Ishikawa (cell line): Measurements from ENCODE around the gene NOX1.

Experiments used
- CEBPB ChIP-seq: IDR thresholded peaks from 2 replicates; pipeline ENCODE4 v1.6.1; 2012
- CREB1 ChIP-seq: IDR thresholded peaks from 2 replicates; pipeline ENCODE4 v1.6.1; 2012; ENCODE audit warnings: low read depth
- EGR1 ChIP-seq: IDR thresholded peaks from 2 replicates; pipeline ENCODE4 v1.6.1; 2012
- EP300 ChIP-seq: IDR thresholded peaks from 2 replicates; pipeline ENCODE4 v1.6.1; 2012; ENCODE audit warnings: borderline replicate concordance
- FOXM1 ChIP-seq: IDR thresholded peaks from 2 replicates; pipeline ENCODE4 v1.6.1; 2012; ENCODE audit warnings: low read depth, borderline replicate concordance
- MAX ChIP-seq: IDR thresholded peaks from 2 replicates; pipeline ENCODE4 v1.6.1; 2012
- NFIC ChIP-seq: IDR thresholded peaks from 2 replicates; pipeline ENCODE4 v1.6.1; 2012
- RAD21 ChIP-seq: IDR thresholded peaks from 2 replicates; pipeline ENCODE4 v1.6.1; 2012; ENCODE audit warnings: low read depth
- REST ChIP-seq: IDR thresholded peaks from 2 replicates; pipeline ENCODE4 v1.6.1; 2012; ENCODE audit warnings: low read depth, mild to moderate bottlenecking
- TAF1 ChIP-seq: IDR thresholded peaks from 2 replicates; pipeline ENCODE4 v1.6.1; 2012; ENCODE audit warnings: low read depth, mild to moderate bottlenecking
- TCF12 ChIP-seq: IDR thresholded peaks from 2 replicates; pipeline ENCODE4 v1.6.1; 2012; ENCODE audit warnings: low read depth
- TEAD4 ChIP-seq: IDR thresholded peaks from 2 replicates; pipeline ENCODE4 v1.6.1; 2012
- YY1 ChIP-seq: IDR thresholded peaks from 2 replicates; pipeline ENCODE4 v1.6.1; 2012; ENCODE audit warnings: low read depth
- ZBTB7A ChIP-seq: IDR thresholded peaks from 2 replicates; pipeline ENCODE4 v1.6.1; 2012; ENCODE audit warnings: low read depth
- TF ChIP-seq, protein P1 (sequence below): IDR thresholded peaks from 2 replicates; pipeline ENCODE4 v1.6.1; 2012

The NOX1 gene

GRCh38 chrX:100905620-100906019 lies 31.5 kb upstream of the NOX1 start:
- TF ChIP-seq FOXM1 (no peak), TAF1 (no peak), ZBTB7A (no peak), REST (no peak), YY1 (no peak), CREB1 (no peak), RAD21 (no peak), NFIC (no peak), TCF12 (no peak), CEBPB (no peak), EP300 (no peak), TEAD4 (no peak), MAX (no peak)
- TF ChIP-seq, protein P1, sequence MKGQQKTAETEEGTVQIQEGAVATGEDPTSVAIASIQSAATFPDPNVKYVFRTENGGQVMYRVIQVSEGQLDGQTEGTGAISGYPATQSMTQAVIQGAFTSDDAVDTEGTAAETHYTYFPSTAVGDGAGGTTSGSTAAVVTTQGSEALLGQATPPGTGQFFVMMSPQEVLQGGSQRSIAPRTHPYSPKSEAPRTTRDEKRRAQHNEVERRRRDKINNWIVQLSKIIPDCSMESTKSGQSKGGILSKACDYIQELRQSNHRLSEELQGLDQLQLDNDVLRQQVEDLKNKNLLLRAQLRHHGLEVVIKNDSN = no peak

DNA sequence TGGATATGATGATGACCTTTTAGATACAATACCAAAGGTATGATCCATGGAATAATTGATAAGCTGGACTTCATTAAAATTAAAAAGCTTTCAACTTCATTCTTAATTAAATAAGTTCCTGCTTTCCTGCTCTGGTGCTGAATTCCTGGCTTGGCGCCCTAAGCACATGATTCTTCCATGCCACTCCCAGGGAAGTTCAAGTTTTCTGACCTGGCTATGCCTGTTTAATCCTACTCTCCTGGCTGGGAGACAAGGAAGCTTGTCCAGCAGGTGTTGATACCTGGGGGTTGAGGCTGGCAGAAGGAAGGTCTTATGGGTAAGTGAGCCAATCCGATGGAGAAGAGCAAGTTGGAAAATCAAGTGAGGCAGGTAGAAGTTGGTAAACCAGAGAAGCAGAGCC lies 30.3 kb upstream of the NOX1 start:
- TF ChIP-seq ZBTB7A (no peak), MAX (no peak), TAF1 (no peak), REST (no peak)

DNA sequence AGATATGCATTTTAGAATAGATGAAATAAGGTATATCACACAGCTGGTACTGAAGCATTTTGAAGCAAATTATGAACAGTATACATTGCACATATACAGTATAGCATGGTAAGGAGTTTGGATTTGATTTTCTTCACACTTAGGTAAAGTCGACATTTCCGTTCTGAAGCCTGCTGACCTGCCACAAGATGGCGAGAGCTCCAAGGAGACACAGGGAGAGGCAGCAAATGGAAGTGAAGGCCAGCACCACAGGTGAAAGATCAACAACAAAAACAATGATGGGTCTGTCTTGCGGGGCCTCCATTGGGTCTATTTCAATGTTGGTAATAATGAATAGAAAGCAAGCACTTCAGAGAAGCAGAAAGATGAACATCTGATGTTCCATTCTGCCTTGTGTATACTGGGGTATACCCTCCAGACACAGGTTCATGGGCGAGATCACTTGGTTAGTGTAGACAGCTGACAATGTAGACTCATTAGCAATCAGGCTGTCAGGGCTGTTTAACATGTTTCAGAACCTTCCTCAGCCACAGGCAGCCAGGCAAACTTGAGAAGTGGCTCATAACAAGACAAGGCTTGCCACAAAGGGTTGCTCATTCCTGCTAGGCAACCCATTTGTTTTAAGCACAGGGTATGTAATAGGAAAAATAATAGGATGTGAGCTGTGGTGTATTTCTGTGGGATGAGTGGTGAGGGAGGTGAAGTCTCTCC lies 21.4 kb upstream of the NOX1 start:
- peak; percentile 79 for TF ChIP-seq RAD21
- 0 out of 2 replicates have a peak, but pooled peaks have one; percentile 20 for TF ChIP-seq YY1
- no peak for TF ChIP-seq MAX

GRCh38 chrX:100883654-100884053 lies 9.5 kb upstream of the NOX1 start:
- TF ChIP-seq ZBTB7A (no peak), RAD21 (no peak), FOXM1 (no peak), TAF1 (no peak), CEBPB (no peak), TCF12 (no peak), REST (no peak), NFIC (no peak)
- TF ChIP-seq, protein P1 = no peak

DNA sequence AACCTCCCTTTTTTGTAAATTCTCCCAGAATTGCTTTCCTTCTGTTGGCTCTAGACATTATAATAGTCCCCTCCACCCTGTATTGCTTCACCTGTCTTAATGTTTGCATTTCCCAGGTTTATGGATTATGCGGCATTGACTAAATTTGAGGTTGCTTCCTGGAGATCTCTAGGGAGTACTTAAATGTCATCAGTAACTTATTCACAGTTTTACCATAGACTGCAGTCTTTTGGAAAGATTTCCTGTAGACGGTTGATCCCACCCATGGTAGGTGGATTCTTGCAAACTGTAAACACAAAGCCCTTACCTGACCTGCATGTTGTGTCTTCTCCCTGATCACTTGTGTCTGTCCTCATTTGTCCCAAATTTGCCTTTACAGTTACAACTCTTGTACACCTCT lies 6.2 kb upstream of the NOX1 start:
- TF ChIP-seq TAF1 = no peak
- TF ChIP-seq TCF12 = no peak
- TF ChIP-seq EP300 = no peak
- no peak for TF ChIP-seq CREB1
- no peak for TF ChIP-seq NFIC
- TF ChIP-seq MAX = no peak
- TF ChIP-seq CEBPB = no peak
- TF ChIP-seq YY1 = no peak
- no peak for TF ChIP-seq TEAD4
- TF ChIP-seq EGR1 = no peak
- TF ChIP-seq RAD21 = no peak
- TF ChIP-seq FOXM1 = no peak
- TF ChIP-seq ZBTB7A = no peak
- TF ChIP-seq, protein P1 = no peak
- TF ChIP-seq REST = no peak
